MCF 10A (cell line): ENCODE data around the gene TAF11. TPM values are rescaled to one million over a fixed set of nuclear protein-coding genes. Genes with fewer than 3 reads are reported as not detected.
"Not testable (repeated sequence)": the region's sequence is repeated elsewhere in the genome, so short reads cannot be mapped to it uniquely, and the experiment has no call there.

Source experiments
- BruUV-seq: library from RNA; stranded (reverse); fragments of 400-500 nt; replicated peaks from 2 replicates; lab custom pipeline; 2021; lab: Mats Ljungman, UMichigan
- CTCF ChIA-PET: fragments of 300-600 bp; sonication (Branson Sonifier 250); formaldehyde crosslinking; extraction: SDS; loops from one replicate; lab custom pipeline; 2021; ENCODE audit warnings: antibody characterized with exemption, inconsistent platforms; lab: Yijun Ruan, JAX
- POLR2A ChIA-PET: fragments of 300-600, 350-650 bp; sonication (Branson Sonifier 250); formaldehyde crosslinking; extraction: SDS; loops from one replicate; lab custom pipeline; 2020; ENCODE audit warnings: antibody characterized with exemption, inconsistent platforms; lab: Yijun Ruan, JAX
- DNase-seq: peaks from one replicate; pipeline ENCODE4 v3.0.0-alpha.2; 2018; ENCODE audit not compliant: unreplicated experiment
- H3K27ac Mint-ChIP-seq: one replicate; pipeline ENCODE4 v1.8.0; 2022; ENCODE audit warnings: mild to moderate bottlenecking, low read depth, mixed read lengths; ENCODE audit not compliant: unreplicated experiment
- H3K27me3 Mint-ChIP-seq: one replicate; pipeline ENCODE4 v1.8.0; 2022; ENCODE audit warnings: mixed read lengths; ENCODE audit not compliant: insufficient read depth, unreplicated experiment
- H3K36me3 Mint-ChIP-seq: one replicate; pipeline ENCODE4 v1.8.0; 2022; ENCODE audit warnings: mild to moderate bottlenecking, moderate library complexity, mixed read lengths; ENCODE audit not compliant: insufficient read depth, unreplicated experiment
- H3K4me1 Mint-ChIP-seq: one replicate; pipeline ENCODE4 v1.8.0; 2022; ENCODE audit warnings: mixed read lengths; ENCODE audit not compliant: insufficient read depth, unreplicated experiment
- H3K4me3 Mint-ChIP-seq: one replicate; pipeline ENCODE4 v1.8.0; 2022; ENCODE audit warnings: mild to moderate bottlenecking, moderate library complexity, mixed read lengths; ENCODE audit not compliant: unreplicated experiment
- H3K9me3 Mint-ChIP-seq: one replicate; pipeline ENCODE4 v1.8.0; 2022; ENCODE audit warnings: mixed read lengths; ENCODE audit not compliant: unreplicated experiment
- CTCF ChIP-seq: fragments of 200-600 bp; IDR thresholded peaks from one replicate; pipeline ENCODE4 v1.8.0; 2022; ENCODE audit warnings: antibody characterized with exemption, mild to moderate bottlenecking; ENCODE audit not compliant: unreplicated experiment
- intact Hi-C: fragments of 100-400 bp; cut with micrococcal nuclease; formaldehyde crosslinking; loops from 2 replicates; pipeline ENCODE4 v1.14.1; 2022
- total RNA-seq: library from RNA; stranded (reverse); gene quantifications from 2 replicates; pipeline ENCODE4 v1.2.3, GENCODE V29; 2022

The TAF11 gene
- total RNA-seq, 1 experiment from 2014 or later: 16.5 TPM

DNA sequence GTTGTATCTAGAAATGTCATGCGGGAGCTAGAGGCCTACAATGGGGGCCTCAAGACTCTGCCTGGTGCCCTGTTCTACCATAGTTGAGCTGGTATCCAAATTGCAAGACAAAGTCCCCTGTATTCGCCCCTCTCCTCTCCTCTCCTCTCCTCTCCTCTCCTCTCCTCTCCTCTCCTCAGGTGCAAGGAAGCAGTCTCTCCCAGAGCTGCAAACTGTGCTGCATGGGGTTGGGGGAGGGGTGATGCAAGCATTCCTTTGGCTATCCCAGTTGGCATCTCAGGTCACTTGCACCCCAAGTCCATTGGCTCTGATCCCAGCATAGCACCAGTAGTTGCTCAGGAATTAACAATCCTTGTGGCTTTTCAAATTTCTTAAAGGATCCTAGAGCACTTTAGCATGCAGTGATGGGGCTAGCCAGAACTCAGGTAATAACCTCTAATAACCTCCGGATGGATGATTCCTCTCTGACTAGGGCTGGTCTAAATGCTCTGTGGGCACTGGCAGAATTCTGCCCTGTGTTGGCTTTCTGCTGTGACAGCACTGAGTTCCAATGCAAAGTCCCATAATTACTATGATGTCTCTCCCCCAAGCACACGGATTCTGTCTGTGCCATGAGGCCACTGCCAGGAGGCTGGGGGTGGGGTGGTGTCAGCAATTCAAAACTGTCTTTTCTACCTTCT, 35.3 kb downstream of the TAF11 start:
- intact Hi-C loops: no loop called here
- Mint-ChIP-seq H3K4me3 (no peak overlapping the region), H3K36me3 (peaks cover 54% of the 10 kb centered on the region), H3K27me3 (no peaks in the 10 kb centered on the region), H3K27ac (peak overlapping the region; percentile 46), H3K9me3 (no peaks in the 10 kb centered on the region), H3K4me1 (peaks cover 3% of the 10 kb centered on the region)
- no TSS peak for BruUV-seq
- POLR2A ChIA-PET: no interaction called here
- CTCF ChIA-PET: interaction anchor here (0.8 kb wide), 1 partner anchor 74 kb away, joined by 3 read pairs; no protein-coding TSS in a partner anchor
- no peak for DNase-seq
- TF ChIP-seq CTCF: no peak

- CTCF ChIA-PET: no interaction called here
- intact Hi-C loops: no loop called here
- no peak for DNase-seq
- H3K36me3 Mint-ChIP-seq: peaks cover 43% of the 10 kb centered on the region
- POLR2A ChIA-PET: no interaction called here
- no peak overlapping the region for H3K4me3 Mint-ChIP-seq
- no TSS peak for BruUV-seq
- no peak overlapping the region for H3K27ac Mint-ChIP-seq
- peaks cover 3% of the 10 kb centered on the region for H3K4me1 Mint-ChIP-seq
- H3K9me3 Mint-ChIP-seq: no peaks in the 10 kb centered on the region
- no peaks in the 10 kb centered on the region for H3K27me3 Mint-ChIP-seq
- no peak for TF ChIP-seq CTCF
Observed at GRCh38 chr6:34851361-34851760, 36.5 kb downstream of the TAF11 start.

GRCh38 chr6:34849066-34849465, 38.8 kb downstream of the TAF11 start:
- CTCF ChIA-PET, H3K27me3 Mint-ChIP-seq, DNase-seq, H3K27ac Mint-ChIP-seq, intact Hi-C loops, H3K9me3 Mint-ChIP-seq, H3K4me3 Mint-ChIP-seq, H3K4me1 Mint-ChIP-seq, POLR2A ChIA-PET, BruUV-seq: not testable (repeated sequence)
- H3K36me3 Mint-ChIP-seq: peaks cover 35% of the 10 kb centered on the region

GRCh38 chr6:34839666-34840352, 48.0 kb downstream of the TAF11 start:
- DNase-seq: peak; percentile 4
- no peak for TF ChIP-seq CTCF
- Mint-ChIP-seq H3K36me3 (peaks cover 17% of the 10 kb centered on the region), H3K27ac (no peak overlapping the region), H3K9me3 (no peaks in the 10 kb centered on the region), H3K4me1 (peaks cover 8% of the 10 kb centered on the region), H3K27me3 (no peaks in the 10 kb centered on the region), H3K4me3 (no peak overlapping the region)
- no TSS peak for BruUV-seq
- CTCF ChIA-PET: no interaction called here
- POLR2A ChIA-PET: interaction anchor here (3.0 kb wide), 1 partner anchor 48 kb away, joined by 8 read pairs; the partner anchor contains the start of gene TAF11
- intact Hi-C loops: no loop called here
